AG10803 (cell line): Measurements from ENCODE around the gene CD300LF.

Experiments used
- DNase-seq: peaks from one replicate; pipeline ENCODE4 v3.0.0; 2010; ENCODE audit warnings: low read depth
- H3K4me3 ChIP-seq: 2 replicates; pipeline ENCODE4 v1.5.1; 2011; ENCODE audit warnings: mild to moderate bottlenecking, low read length, control low read depth
- CTCF ChIP-seq: conservative IDR thresholded peaks from 2 replicates; pipeline ENCODE4 v1.5.1; 2011; ENCODE audit warnings: mild to moderate bottlenecking, low read length, control low read depth, inconsistent platforms

CD300LF gene

GRCh38 chr17:74679374-74679773 lies 33.3 kb downstream of the CD300LF start:
- no peak for DNase-seq
- no peak for TF ChIP-seq CTCF
- H3K4me3 ChIP-seq, result no peak overlapping the region

GRCh38 chr17:74678541-74678940 lies 34.2 kb downstream of the CD300LF start:
- DNase-seq, result no peak
- no peak overlapping the region for H3K4me3 ChIP-seq
- TF ChIP-seq CTCF, result no peak

GRCh38 chr17:74677558-74678466 lies 34.9 kb downstream of the CD300LF start:
- DNase-seq, result peak; percentile 7
- no peak for TF ChIP-seq CTCF
- H3K4me3 ChIP-seq, result no peak overlapping the region

GRCh38 chr17:74671031-74671771 lies 41.5 kb downstream of the CD300LF start:
- H3K4me3 ChIP-seq, result no peak overlapping the region
- DNase-seq, result peak; percentile 57
- no peak for TF ChIP-seq CTCF

- no peak for DNase-seq
- H3K4me3 ChIP-seq, result no peak overlapping the region
- TF ChIP-seq CTCF, result no peak
Observed at GRCh38 chr17:74670329-74670728, 42.4 kb downstream of the CD300LF start.

GRCh38 chr17:74663561-74663960 lies 49.2 kb downstream of the CD300LF start:
- TF ChIP-seq CTCF, result no peak

More at GRCh38 chr17:74663561-74663960, 49.2 kb downstream of the CD300LF start:
- peak; percentile 3 for DNase-seq
- no peak overlapping the region for H3K4me3 ChIP-seq
